Large intestine (tissue), 3 donors: Measurements from ENCODE around the gene QRICH2. TPM values are rescaled to one million over a fixed set of nuclear protein-coding genes. Genes with fewer than 3 reads are reported as not detected.
A peak's percentile ranks its signal among the peaks of the same experiment; 100 is the strongest.
"Not testable (repeated sequence)": the region's sequence is repeated elsewhere in the genome, so short reads cannot be mapped to it uniquely, and the experiment has no call there.

Source experiments
- DNase-seq, 2 donors: peaks; one replicate each; pipeline versions ENCODE4 v3.0.0 to v3.0.0-alpha.2; 2013
- H3K27ac ChIP-seq: one replicate; pipeline ENCODE4 v1.5.1; 2013; ENCODE audit warnings: low read length
- H3K27me3 ChIP-seq: 2 replicates; pipeline ENCODE4 v1.6.1; 2013; ENCODE audit warnings: low read length; ENCODE audit not compliant: control insufficient read depth, insufficient read depth
- H3K36me3 ChIP-seq: 2 replicates; pipeline ENCODE4 v1.6.1; 2013; ENCODE audit warnings: low read length; ENCODE audit not compliant: control insufficient read depth, insufficient read depth
- H3K4me1 ChIP-seq: one replicate; pipeline ENCODE4 v1.6.1; 2013; ENCODE audit warnings: low read length; ENCODE audit not compliant: control insufficient read depth, insufficient read depth
- H3K4me3 ChIP-seq: one replicate; pipeline ENCODE4 v1.5.1; 2013; ENCODE audit warnings: low read length
- H3K9me3 ChIP-seq: one replicate; pipeline ENCODE4 v1.6.1; 2013; ENCODE audit warnings: mild to moderate bottlenecking, low read depth, low read length, moderate library complexity; ENCODE audit not compliant: control insufficient read depth
- WGBS: methylation state at CpG from one replicate; pipeline ENCODE4 v1.1.5; 2013; ENCODE audit warnings: low lambda C conversion rate; ENCODE audit not compliant: insufficient coverage; 5-methylcytosine and 5-hydroxymethylcytosine counted together
- polyA plus RNA-seq: library from polyadenylated mRNA; unstranded; fragments of 120-200 nt; gene quantifications from one replicate; pipeline ENCODE4 v1.2.1, GENCODE V29; 2013

Gene QRICH2
- polyA plus RNA-seq, 1 donor = 3.1 TPM

DNA sequence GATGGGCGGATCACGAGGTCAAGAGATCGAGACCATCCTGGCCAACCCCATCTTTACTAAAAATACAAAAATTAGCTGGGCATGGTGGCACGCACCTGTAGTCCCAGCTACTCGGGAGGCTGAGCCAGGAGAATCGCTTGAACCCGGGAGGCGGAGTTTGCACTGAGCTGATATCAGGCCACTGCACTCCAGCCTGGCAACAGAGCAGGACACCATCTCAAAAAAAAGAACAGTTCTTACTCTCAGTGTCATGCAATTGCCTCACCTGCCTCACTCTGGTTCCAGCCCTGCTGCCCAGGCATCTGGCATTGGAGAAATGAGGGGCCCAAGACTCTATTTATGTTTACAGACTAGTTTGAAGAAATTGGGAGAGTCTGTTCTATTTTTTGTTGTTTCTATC is 63.4 kb downstream of the QRICH2 start:
- H3K9me3 ChIP-seq, H3K4me3 ChIP-seq, H3K27ac ChIP-seq, H3K27me3 ChIP-seq, H3K36me3 ChIP-seq, DNase-seq: not testable (repeated sequence)
- no CpG with 5 or more reads among the region's 8 CpGs for WGBS
- peaks cover 39% of the 10 kb centered on the region for H3K4me1 ChIP-seq

DNA sequence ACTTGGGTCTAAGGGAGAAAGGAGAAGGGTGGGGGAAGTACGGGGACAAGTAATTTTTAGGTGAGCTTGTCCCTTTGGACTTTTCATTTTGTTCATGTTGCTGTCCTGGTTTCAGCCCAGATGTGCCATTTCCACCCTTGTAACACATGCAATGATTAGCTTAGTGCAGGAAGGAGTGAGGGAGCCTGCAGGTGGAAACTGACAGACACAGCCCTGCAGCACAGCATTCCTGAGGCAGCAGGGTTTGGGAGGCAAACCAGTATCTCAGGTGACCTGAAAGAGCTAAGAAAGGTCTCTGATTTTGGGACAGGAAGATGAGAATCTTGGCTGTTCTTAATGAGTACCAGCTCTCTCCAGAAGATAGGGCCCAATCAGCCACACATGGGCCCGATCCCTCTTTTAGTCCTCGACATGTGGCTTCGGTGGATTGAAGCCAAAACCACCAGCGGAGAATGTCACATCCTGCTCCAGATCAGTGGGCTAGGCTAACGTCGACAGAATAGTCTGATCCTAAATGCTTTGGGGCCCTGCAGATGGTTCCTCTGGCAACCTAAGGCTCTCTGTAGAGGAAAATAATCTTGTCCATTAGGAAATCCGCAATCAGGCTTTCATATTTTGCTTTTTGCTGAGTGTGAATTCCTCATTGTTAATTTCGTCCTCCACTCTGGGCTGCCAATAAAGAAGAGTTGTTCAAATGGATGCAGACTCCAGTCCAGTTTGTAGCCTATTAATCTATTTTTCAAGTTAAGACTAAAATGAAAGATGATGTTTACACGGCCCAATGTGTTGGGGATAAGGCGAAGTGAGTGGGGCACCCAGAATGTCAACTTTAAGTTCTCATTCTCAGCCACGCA is 64.0 kb downstream of the QRICH2 start:
- DNase-seq = no peak
- Histone ChIP-seq H3K9me3 (no peaks in the 10 kb centered on the region), H3K36me3 (no peaks in the 10 kb centered on the region), H3K4me1 (peaks cover 39% of the 10 kb centered on the region), H3K27me3 (peaks cover 3% of the 10 kb centered on the region), H3K4me3 (no peak overlapping the region), H3K27ac (no peak overlapping the region)
- WGBS = no CpG with 5 or more reads among the region's 12 CpGs

DNA sequence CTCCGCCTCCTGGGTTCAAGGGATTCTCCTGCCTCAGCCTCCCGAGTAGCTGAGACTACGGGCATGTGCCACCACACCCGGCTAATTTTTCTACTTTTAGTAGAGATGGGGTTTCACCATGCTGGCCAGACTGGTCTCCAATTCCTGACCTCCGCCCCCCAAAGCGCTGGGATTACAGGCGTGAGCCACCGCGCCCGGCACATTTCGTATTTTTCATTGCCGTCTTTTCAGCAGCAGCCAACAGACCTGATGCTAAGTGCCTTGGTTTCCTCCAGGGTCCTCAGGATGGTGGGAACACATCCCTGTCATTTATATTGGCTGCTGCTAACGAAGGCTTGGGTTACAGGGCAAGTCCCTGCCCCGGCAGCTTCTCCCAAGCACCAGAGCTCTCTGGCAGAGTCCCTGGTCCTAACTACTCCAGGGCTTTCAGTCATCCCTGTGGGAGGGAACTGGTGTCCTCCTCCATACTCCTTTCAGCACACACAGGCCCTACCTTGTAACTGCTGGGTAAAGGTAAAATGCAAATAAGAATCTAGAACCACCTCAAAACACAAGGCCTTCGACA is 66.3 kb downstream of the QRICH2 start:
- Histone ChIP-seq H3K27ac (no peak overlapping the region), H3K27me3 (peaks cover 3% of the 10 kb centered on the region)
- WGBS = no CpG with 5 or more reads among the region's 15 CpGs

DNA sequence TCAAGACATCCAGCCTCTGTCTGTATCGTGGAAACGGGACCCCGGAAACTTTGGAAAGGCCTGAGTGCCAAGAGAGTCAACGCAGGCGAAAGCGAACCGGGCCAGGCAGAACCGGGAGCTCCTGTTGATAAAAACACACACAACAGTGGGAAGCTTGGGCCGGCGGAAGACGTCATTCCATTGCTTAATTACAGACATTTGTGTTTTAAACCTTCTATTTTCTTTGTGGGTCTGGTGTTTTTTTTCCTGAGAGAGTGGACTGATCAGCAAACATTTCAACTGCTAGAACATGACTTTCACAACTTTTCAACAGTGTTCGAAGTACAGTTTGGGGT is 66.9 kb downstream of the QRICH2 start:
- no peaks in the 10 kb centered on the region for H3K9me3 ChIP-seq
- DNase-seq = no peak
- H3K4me3 ChIP-seq = peak overlapping the region; percentile 74
- peaks cover 27% of the 10 kb centered on the region for H3K4me1 ChIP-seq
- no peaks in the 10 kb centered on the region for H3K36me3 ChIP-seq
- H3K27ac ChIP-seq = peak overlapping the region; percentile 26
- peaks cover 3% of the 10 kb centered on the region for H3K27me3 ChIP-seq
- no CpG with 5 or more reads among the region's 12 CpGs for WGBS

More for the DNA sequence above, 66.3 kb downstream of the QRICH2 start:
- H3K4me1 ChIP-seq = peaks cover 33% of the 10 kb centered on the region
- no peaks in the 10 kb centered on the region for H3K9me3 ChIP-seq
- H3K4me3 ChIP-seq = no peak overlapping the region
- no peak for DNase-seq
- H3K36me3 ChIP-seq = no peaks in the 10 kb centered on the region

DNA sequence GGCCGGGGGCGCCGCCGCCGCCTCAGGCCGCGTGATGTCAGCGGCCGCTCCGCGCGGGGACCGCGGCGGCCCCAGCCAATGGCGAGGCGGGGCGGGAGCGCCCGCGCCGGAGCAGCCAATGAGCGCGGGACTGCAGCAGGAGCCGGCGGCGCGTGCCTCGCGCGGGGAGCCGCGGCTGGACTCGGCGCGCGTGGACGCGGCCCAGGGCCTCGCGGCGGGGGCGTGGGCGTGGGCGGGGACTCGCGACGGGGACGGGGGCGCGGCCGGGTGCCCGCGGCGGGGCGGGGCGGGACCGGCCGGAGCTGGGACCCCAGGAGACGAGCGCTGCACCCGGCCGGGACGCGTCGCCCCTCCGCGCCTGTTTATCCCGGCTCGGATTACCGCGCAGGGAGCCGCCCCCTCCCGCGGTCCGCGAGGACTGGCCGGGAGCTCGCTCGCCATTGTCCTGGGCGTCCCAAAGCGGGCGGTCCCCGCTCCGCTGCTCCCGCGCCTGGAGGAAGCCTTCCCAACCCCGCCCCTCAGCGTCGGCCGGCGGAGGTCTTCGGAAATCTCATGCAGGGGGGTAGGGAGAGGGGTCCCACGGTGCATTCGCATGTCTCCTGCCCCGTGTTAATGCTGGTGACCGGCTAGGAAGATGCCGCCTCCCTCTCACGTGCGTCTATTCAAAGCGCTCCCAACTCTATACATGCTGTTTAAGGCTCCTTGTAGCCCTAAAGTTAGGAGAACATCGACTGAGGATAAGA is 67.4 kb downstream of the QRICH2 start, which contains the start of gene RNF157:
RNF157 (minus strand) TSS at position 33 of the 743 bp plus-strand sequence. CDS start 253 bp downstream, outside the sequence.
- Histone ChIP-seq H3K4me3 (peak within 1 kb of the TSS; percentile 74), H3K27me3 (peaks cover 3% of the 10 kb centered on the region), H3K9me3 (no peaks in the 10 kb centered on the region), H3K36me3 (no peaks in the 10 kb centered on the region), H3K27ac (peak within 1 kb of the TSS; percentile 26), H3K4me1 (peaks cover 23% of the 10 kb centered on the region)
- peak in 1 of 2 donors; percentile 79 for DNase-seq
- no CpG with 5 or more reads among the region's 102 CpGs for WGBS

DNA sequence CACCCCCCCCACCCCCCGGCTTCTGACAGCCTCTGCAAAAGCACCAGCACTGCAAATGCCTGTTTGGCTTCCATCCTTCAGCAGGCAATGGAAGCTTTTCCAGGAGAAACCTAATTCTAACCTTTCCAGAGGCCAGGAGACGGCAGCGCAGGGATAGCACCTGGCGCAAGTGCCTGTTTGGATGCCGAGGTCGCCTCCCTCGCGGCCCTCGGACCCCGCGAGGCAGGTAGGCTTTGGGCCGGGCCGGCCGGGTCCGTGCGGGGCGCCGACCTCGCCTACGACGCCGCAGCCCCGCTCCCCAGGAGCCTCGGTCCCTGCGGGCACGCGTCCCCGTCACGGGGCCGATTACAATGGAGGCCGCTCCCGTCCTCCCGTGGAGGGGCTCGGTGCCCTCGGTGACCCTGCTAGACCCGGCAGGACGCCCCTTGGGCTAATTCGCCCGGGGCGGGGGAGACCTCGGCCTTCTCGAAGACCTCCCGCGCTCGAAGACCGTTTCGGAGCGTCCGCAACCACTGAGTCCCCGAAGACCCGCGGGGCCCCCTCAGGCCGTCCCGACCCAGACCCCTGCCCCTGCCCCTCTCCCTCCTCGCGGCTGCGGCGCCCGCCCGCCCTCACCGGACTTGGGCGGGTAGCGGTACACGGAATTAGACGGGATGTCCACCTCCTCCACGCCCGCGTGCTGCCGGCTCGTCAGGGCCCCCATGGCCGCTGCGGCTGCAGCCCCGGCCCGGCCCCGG is 68.4 kb downstream of the QRICH2 start:
- H3K36me3 ChIP-seq = no peaks in the 10 kb centered on the region
- peak overlapping the region; percentile 55 for H3K4me3 ChIP-seq
- H3K27ac ChIP-seq = peak overlapping the region; percentile 9
- no peaks in the 10 kb centered on the region for H3K9me3 ChIP-seq
- peaks cover 3% of the 10 kb centered on the region for H3K27me3 ChIP-seq
- DNase-seq = peak in 1 of 2 donors; percentile 47
- WGBS = no CpG with 5 or more reads among the region's 75 CpGs
- peaks cover 23% of the 10 kb centered on the region for H3K4me1 ChIP-seq

- H3K4me1 ChIP-seq = peaks cover 23% of the 10 kb centered on the region
- no peaks in the 10 kb centered on the region for H3K9me3 ChIP-seq
- no peak overlapping the region for H3K27ac ChIP-seq
- no peak overlapping the region for H3K4me3 ChIP-seq
- WGBS = no CpG with 5 or more reads among the region's 11 CpGs
- no peaks in the 10 kb centered on the region for H3K36me3 ChIP-seq
- peaks cover 3% of the 10 kb centered on the region for H3K27me3 ChIP-seq
- no peak for DNase-seq
These were observed 69.1 kb downstream of the QRICH2 start for GRCh38 chr17:76238847-76239537.

DNA sequence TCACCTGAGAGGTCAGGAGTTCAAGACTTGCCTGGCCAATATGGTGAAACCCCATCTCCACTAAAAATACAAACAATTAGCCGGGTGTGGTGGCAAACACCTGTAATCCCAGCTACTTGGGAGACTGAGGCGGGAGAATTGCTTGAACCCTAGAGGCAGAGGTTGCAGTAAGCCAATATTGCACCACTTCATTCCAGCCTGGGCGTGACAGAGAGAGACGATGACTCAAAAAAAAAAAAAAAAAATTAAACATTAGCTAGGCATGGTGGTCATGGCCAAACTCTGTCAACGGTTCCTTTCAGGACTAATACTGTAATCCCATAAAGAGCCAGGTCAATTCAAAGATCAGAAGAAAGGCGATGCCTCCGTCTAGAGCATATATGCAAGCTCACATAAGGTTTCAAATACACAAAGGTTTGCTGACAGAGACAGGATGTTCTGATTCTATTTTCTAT is 70.2 kb downstream of the QRICH2 start:
- Histone ChIP-seq H3K27ac (no peak overlapping the region), H3K9me3 (no peaks in the 10 kb centered on the region)
- DNase-seq = peak in 1 of 2 donors; percentile 73

GRCh38 chr17:76236603-76237002 is 71.5 kb downstream of the QRICH2 start:
- DNase-seq = no peak
- Histone ChIP-seq H3K9me3 (no peaks in the 10 kb centered on the region), H3K27me3 (peaks cover 3% of the 10 kb centered on the region), H3K4me3 (no peak overlapping the region), H3K4me1 (peaks cover 19% of the 10 kb centered on the region), H3K36me3 (no peaks in the 10 kb centered on the region), H3K27ac (no peak overlapping the region)

More for the DNA sequence above, 70.2 kb downstream of the QRICH2 start:
- Histone ChIP-seq H3K27me3 (peaks cover 3% of the 10 kb centered on the region), H3K36me3 (no peaks in the 10 kb centered on the region), H3K4me3 (no peak overlapping the region), H3K4me1 (peaks cover 23% of the 10 kb centered on the region)
- WGBS = no CpG with 5 or more reads among the region's 7 CpGs
